HG03135 (cell line): ENCODE measurements around the gene ASB12.

Experiments
- ATAC-seq: cut with Tn5 transposase; IDR thresholded peaks from one replicate; pipeline ENCODE4 v1.9.1; 2021; ENCODE audit warnings: mild to moderate bottlenecking, moderate library complexity; ENCODE audit not compliant: unreplicated experiment

ASB12 gene

GRCh38 chrX:64186974-64187761 lies 43.2 kb downstream of the ASB12 start:
- ATAC-seq, result no peak

- no peak for ATAC-seq
Measured at GRCh38 chrX:64184396-64184795, 46.0 kb downstream of the ASB12 start.

DNA sequence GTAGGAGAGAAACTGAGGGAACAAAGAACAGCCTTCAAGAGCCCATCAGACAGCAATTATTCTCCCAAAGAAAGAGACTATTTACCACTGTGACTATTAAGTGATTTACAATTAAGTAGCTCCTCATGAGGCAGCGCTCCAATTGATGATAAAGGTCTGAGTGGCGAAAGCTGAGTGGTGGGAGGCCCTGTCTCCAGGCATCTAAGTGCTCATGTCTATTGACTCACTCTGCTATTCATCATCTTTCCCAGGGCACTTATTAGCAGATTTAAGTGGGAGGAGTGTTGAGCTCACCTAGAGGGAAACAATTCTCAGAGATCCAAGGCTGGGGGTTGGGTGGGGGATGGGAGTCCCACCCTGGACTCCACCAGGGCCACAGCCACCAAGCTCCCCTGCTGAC lies 48.2 kb downstream of the ASB12 start:
- no peak for ATAC-seq

GRCh38 chrX:64176876-64177275 lies 53.5 kb downstream of the ASB12 start:
- ATAC-seq, result no peak
